ENCODE data around the gene GPRIN1. TPM values are rescaled to one million over a fixed set of nuclear protein-coding genes. Genes with fewer than 3 reads are reported as not detected.

GPRIN1 gene
- total and polyA plus RNA-seq, 8 donors, result 0.23 to 3.2 (median 0.58) TPM

- ATAC-seq (peak; percentile 84 to 96 (median 93)), FAIRE-seq (no peak), DNase-seq (peak; percentile 63 to 89 (median 77))
- WGBS, 2 donors, result 9 to 10% methylated on average over 15 of the region's 15 CpGs
- H3K27ac ChIP-seq, result no peak overlapping the region
- no peaks in the 10 kb centered on the region for H3K4me1 ChIP-seq
- H3K36me3 ChIP-seq, result no peaks in the 10 kb centered on the region
- TF ChIP-seq CTCF (IDR thresholded peaks at IDR 0.05), result peak; percentile 32 to 59 (median 54)
- H3K27me3 ChIP-seq, result no peaks in the 10 kb centered on the region
- no peak overlapping the region for H3K4me3 ChIP-seq
- no peaks in the 10 kb centered on the region for H3K9me3 ChIP-seq
- intact Hi-C loops (cut with DNase I), result loop anchor here in 1 of 3 donors (10.0 kb wide), 1 partner anchor 164 kb away; the partner anchor contains the start of gene CLTB
These were observed 31.6 kb downstream of the GPRIN1 start for GRCh38 chr5:176578391-176578808.

DNA sequence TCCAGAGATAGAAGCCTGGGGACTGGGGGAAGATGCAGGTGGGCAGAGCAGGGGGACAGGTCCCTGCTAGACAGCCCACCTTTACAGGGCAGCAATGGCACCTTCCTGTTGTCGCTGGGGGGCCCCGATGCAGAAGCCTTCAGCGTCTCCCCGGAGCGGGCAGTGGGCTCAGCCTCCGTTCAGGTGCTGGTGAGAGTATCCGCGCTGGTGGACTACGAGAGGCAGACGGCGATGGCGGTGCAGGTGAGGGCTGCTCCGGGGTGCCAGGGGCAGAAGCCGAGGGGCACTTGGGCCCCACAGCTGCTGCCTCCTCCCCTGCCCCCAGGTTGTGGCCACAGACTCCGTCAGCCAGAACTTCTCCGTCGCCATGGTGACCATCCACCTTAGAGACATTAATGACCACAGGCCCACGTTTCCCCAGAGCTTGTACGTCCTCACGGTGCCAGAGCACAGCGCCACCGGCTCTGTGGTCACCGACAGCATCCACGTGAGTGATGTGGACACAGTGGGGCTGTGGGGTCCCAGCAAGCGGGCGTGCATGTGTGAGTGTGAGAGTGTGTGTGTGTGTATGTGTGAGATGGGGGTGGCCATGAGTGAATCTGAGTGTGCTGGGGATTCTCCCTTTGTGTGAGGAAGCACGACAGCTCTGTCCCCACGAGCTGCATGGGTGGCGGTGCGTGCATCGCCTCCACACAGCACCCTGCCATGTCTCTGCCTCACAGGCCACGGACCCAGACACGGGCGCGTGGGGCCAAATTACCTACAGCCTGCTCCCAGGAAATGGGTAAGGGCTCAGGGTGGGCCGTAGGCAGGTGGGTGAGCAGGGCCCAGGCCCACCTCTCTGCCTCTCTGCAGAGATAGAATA is 32.4 kb downstream of the GPRIN1 start:
- ATAC-seq (peak in 1 of 4 donors; percentile 11), DNase-seq (peak in 1 of 6 donors; percentile 67), FAIRE-seq (no peak)
- Histone ChIP-seq H3K4me3 (no peak overlapping the region), H3K36me3 (no peaks in the 10 kb centered on the region), H3K4me1 (no peaks in the 10 kb centered on the region), H3K27ac (no peak overlapping the region), H3K27me3 (no peaks in the 10 kb centered on the region), H3K9me3 (no peaks in the 10 kb centered on the region)
- WGBS, 2 donors, result 85 to 90% methylated on average over 35 to 36 of the region's 36 CpGs
- intact Hi-C loops (cut with DNase I), result loop anchor here in 1 of 3 donors (10.0 kb wide), 1 partner anchor 163 kb away; the partner anchor contains the start of gene CLTB
- no peak for TF ChIP-seq CTCF (IDR thresholded peaks at IDR 0.05)

GRCh38 chr5:176575488-176576422 is 34.2 kb downstream of the GPRIN1 start:
- H3K4me3 ChIP-seq, result no peak overlapping the region
- H3K36me3 ChIP-seq, result no peaks in the 10 kb centered on the region
- no peaks in the 10 kb centered on the region for H3K4me1 ChIP-seq
- no peak for TF ChIP-seq CTCF (IDR thresholded peaks at IDR 0.05)
- DNase-seq (peak in 1 of 6 donors; percentile 70), ATAC-seq (no peak), FAIRE-seq (no peak)
- no peaks in the 10 kb centered on the region for H3K9me3 ChIP-seq
- WGBS, 2 donors, result 74 to 83% methylated on average over 37 of the region's 37 CpGs
- intact Hi-C loops (cut with DNase I), result loop anchor here in 1 of 3 donors (10.0 kb wide), 1 partner anchor 161 kb away; the partner anchor contains the start of gene CLTB
- no peak overlapping the region for H3K27ac ChIP-seq
- H3K27me3 ChIP-seq, result no peaks in the 10 kb centered on the region

GRCh38 chr5:176575066-176575465 is 34.9 kb downstream of the GPRIN1 start:
- DNase-seq, result no peak
- no peaks in the 10 kb centered on the region for H3K9me3 ChIP-seq
- ATAC-seq, result no peak
- no peaks in the 10 kb centered on the region for H3K27me3 ChIP-seq
- H3K36me3 ChIP-seq, result no peaks in the 10 kb centered on the region
- no peak for FAIRE-seq
- no peak overlapping the region for H3K27ac ChIP-seq
- H3K4me1 ChIP-seq, result no peaks in the 10 kb centered on the region
- no peak for TF ChIP-seq CTCF (IDR thresholded peaks at IDR 0.05)
- WGBS, 2 donors, result 67 to 70% methylated on average over 14 of the region's 14 CpGs
- intact Hi-C loops (cut with DNase I), result loop anchor here in 1 of 3 donors (10.0 kb wide), 1 partner anchor 160 kb away; the partner anchor contains the start of gene CLTB
- H3K4me3 ChIP-seq, result no peak overlapping the region
